SK-N-SH (cell line): ENCODE results near the gene ANLN. TPM values are rescaled to one million over a fixed set of nuclear protein-coding genes. Genes with fewer than 3 reads are reported as not detected.

ENCODE experiments used
- CTCF ChIA-PET: fragments of 300-600, 350-600 bp; formaldehyde crosslinking; extraction: SDS; loops from one replicate; lab custom pipeline; 2021; lab: Yijun Ruan, JAX
- POLR2A ChIA-PET: fragments of 350-600 bp; sonication (Branson Sonifier 250); formaldehyde crosslinking; extraction: SDS; loops from one replicate; lab custom pipeline; 2020; ENCODE audit warnings: antibody characterized with exemption, inconsistent platforms; lab: Yijun Ruan, JAX
- DNase-seq: peaks from one replicate; pipeline ENCODE4 v3.0.0; 2012
- H2AFZ ChIP-seq: fragments of 200-600 bp; sonication (generic); 2 replicates; pipeline ENCODE4 v1.8.1; 2016; ENCODE audit warnings: antibody characterized with exemption, mild to moderate bottlenecking, low read depth
- H3F3A ChIP-seq: fragments of 200-600 bp; sonication (generic); replicated peaks from 2 replicates; pipeline ENCODE3; 2016; ENCODE audit warnings: antibody characterized with exemption, mild to moderate bottlenecking; ENCODE audit not compliant: insufficient read depth
- H3K27ac ChIP-seq, 2 experiments: fragments of 200-500 bp in 1 of 2; fragments of 200-600 bp in 1 of 2; sonication (Bioruptor generic) in 1 of 2; sonication (generic), shearing (Covaris generic) in 1 of 2; 2 replicates each; pipeline versions ENCODE4 v1.5.1 to v1.6.1; 2014 to 2016; ENCODE audit warnings: low read depth in 2 of 2, inconsistent platforms in 1 of 2, low read length in 1 of 2, mild to moderate bottlenecking in 1 of 2, mixed read lengths in 1 of 2
- H3K27me3 ChIP-seq: fragments of 200-600 bp; sonication (generic), shearing (Covaris generic); 2 replicates; pipeline ENCODE4 v1.6.1; 2016; ENCODE audit warnings: mixed run types; ENCODE audit not compliant: insufficient read depth
- H3K36me3 ChIP-seq, 2 experiments: fragments of 200-500 bp in 1 of 2; fragments of 200-600 bp in 1 of 2; sonication (Bioruptor generic) in 1 of 2; sonication (generic) in 1 of 2; replicated peaks in 1 of 2; 2 replicates each; pipeline versions ENCODE3 to v1.5.1; 2014 to 2016; ENCODE audit warnings: low read length in 1 of 2, mild to moderate bottlenecking in 1 of 2; ENCODE audit not compliant: insufficient read depth in 2 of 2, control insufficient read depth in 1 of 2
- H3K4me1 ChIP-seq, 2 experiments: fragments of 200-500 bp in 1 of 2; fragments of 200-600 bp in 1 of 2; sonication (Bioruptor generic) in 1 of 2; sonication (generic), shearing (Covaris generic) in 1 of 2; 2 replicates each; pipeline versions ENCODE4 v1.5.1 to v1.6.1; 2014 to 2016; ENCODE audit warnings: low read depth in 1 of 2, low read length in 1 of 2, mixed run types in 1 of 2; ENCODE audit not compliant: insufficient read depth in 2 of 2, control insufficient read depth in 1 of 2
- H3K4me2 ChIP-seq: fragments of 200-600 bp; sonication (generic), shearing (Covaris generic); 2 replicates; pipeline ENCODE4 v1.6.1; 2017; ENCODE audit warnings: mixed run types
- H3K4me3 ChIP-seq, 2 experiments: fragments of 200-500 bp in 1 of 2; fragments of 200-600 bp in 1 of 2; sonication (Bioruptor generic) in 1 of 2; sonication (generic), shearing (Covaris generic) in 1 of 2; 2 replicates each; pipeline versions ENCODE4 v1.5.1 to v1.8.1; 2014 to 2016; ENCODE audit warnings: low read depth in 2 of 2, inconsistent platforms in 1 of 2, low read length in 1 of 2, mild to moderate bottlenecking in 1 of 2, mixed read lengths in 1 of 2, moderate library complexity in 1 of 2
- H3K79me2 ChIP-seq: fragments of 200-600 bp; sonication (generic); 2 replicates; pipeline ENCODE4 v1.8.1; 2017; ENCODE audit warnings: mild to moderate bottlenecking; ENCODE audit not compliant: insufficient read depth
- H3K9ac ChIP-seq: fragments of 200-600 bp; sonication (generic); 2 replicates; pipeline ENCODE4 v1.6.1; 2017; ENCODE audit warnings: mixed run types
- H3K9me2 ChIP-seq: fragments of 200-600 bp; sonication (generic); 2 replicates; pipeline ENCODE4 v1.6.1; 2017; ENCODE audit warnings: mixed run types
- H3K9me3 ChIP-seq: fragments of 200-600 bp; sonication (generic); 2 replicates; pipeline ENCODE4 v1.6.1; 2017; ENCODE audit warnings: mixed run types, mild to moderate bottlenecking, moderate library complexity
- H4K20me1 ChIP-seq: fragments of 200-600 bp; sonication (generic); 2 replicates; pipeline ENCODE4 v1.6.1; 2017; ENCODE audit warnings: mild to moderate bottlenecking, mixed run types; ENCODE audit not compliant: insufficient read depth
- FOXM1 ChIP-seq: IDR thresholded peaks from 2 replicates; pipeline ENCODE4 v1.4.0; 2012; ENCODE audit warnings: low read depth, mild to moderate bottlenecking
- GABPA ChIP-seq: IDR thresholded peaks from 2 replicates; pipeline ENCODE4 v1.4.0; 2012; ENCODE audit warnings: low read depth, mild to moderate bottlenecking
- GATA2 ChIP-seq: sonication (generic); formaldehyde crosslinking; IDR thresholded peaks from 2 replicates; pipeline ENCODE4 v1.5.0; 2020; ENCODE audit warnings: mild to moderate bottlenecking, missing genetic modification reagents
- MEF2A ChIP-seq: IDR thresholded peaks from 2 replicates; pipeline ENCODE4 v1.4.0; 2012; ENCODE audit warnings: low read depth, borderline replicate concordance
- NRF1 ChIP-seq: IDR thresholded peaks from 2 replicates; pipeline ENCODE4 v1.6.1; 2012; ENCODE audit warnings: low read depth, mild to moderate bottlenecking, low read length
- RXRA ChIP-seq: IDR thresholded peaks from 2 replicates; pipeline ENCODE4 v1.4.0; 2012; ENCODE audit warnings: low read depth, mild to moderate bottlenecking, borderline replicate concordance
- SMC3 ChIP-seq: IDR thresholded peaks from 2 replicates; pipeline ENCODE4 v1.6.1; 2012; ENCODE audit warnings: low read depth, low read length, improper control_type of control experiment
- YY1 ChIP-seq: IDR thresholded peaks from 2 replicates; pipeline ENCODE4 v1.4.0; 2012; ENCODE audit warnings: low read depth, mild to moderate bottlenecking
- WGBS: methylation state at CpG from one replicate; pipeline ENCODE4 v1.1.6; 2017; ENCODE audit warnings: low lambda C conversion rate; 5-methylcytosine and 5-hydroxymethylcytosine counted together
- polyA plus RNA-seq, 3 experiments: library from polyadenylated mRNA; depleted of rRNA; stranded (reverse); fragments of >200 nt; gene quantifications; 2 replicates each; pipeline ENCODE4 v1.2.3, GENCODE V29; 2012
- TF ChIP-seq, protein P1 (sequence below): fragments of 150-350 bp; IDR thresholded peaks from 2 replicates; pipeline ENCODE4 v1.6.1; 2016; ENCODE audit warnings: mild to moderate bottlenecking, low read depth, low read length
- TF ChIP-seq, protein P2 (sequence below): IDR thresholded peaks from 2 replicates; pipeline ENCODE4 v1.4.0; 2012; ENCODE audit warnings: low read depth, borderline replicate concordance
- TF ChIP-seq, protein P3 (sequence below): IDR thresholded peaks from 2 replicates; pipeline ENCODE4 v1.4.0; 2012; ENCODE audit warnings: low read depth, borderline replicate concordance
- TF ChIP-seq, protein P4 (sequence below): IDR thresholded peaks from 2 replicates; pipeline ENCODE4 v1.6.1; 2012; ENCODE audit warnings: mild to moderate bottlenecking, low read depth, low read length, moderate library complexity

Gene ANLN
- polyA plus RNA-seq, 1 of the 3 experiments (the other 2 are of a cell fraction), result 17.1 TPM

DNA sequence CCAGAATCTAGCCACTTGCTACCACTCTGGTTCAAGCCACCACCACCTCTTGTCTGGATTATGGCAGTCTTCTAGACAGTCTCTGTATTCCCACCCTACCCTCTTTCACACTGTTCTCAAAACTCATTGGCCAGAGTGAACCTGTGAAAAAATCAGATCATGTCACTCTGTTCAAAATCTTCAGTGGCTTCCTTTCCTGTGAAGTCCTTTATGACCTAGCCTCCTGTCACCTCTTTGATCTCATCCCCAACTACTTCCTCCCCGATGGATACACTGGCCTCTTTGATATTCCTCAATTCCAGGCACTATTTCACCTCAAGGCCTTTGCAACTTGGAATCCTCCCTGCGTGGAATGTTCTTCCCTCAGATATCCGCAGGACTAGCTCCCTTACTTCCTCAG, 21.2 kb upstream of the ANLN start:
- Histone ChIP-seq H3K4me2 (no peak overlapping the region), H3K9me2 (no peaks in the 10 kb centered on the region), H3F3A (no peaks in the 10 kb centered on the region), H3K27ac (no peak overlapping the region), H3K79me2 (no peaks in the 10 kb centered on the region), H3K36me3 (no peaks in the 10 kb centered on the region), H3K9me3 (no peaks in the 10 kb centered on the region), H2AFZ (no peak overlapping the region), H3K9ac (no peak overlapping the region), H3K4me3 (no peak overlapping the region), H3K4me1 (no peaks in the 10 kb centered on the region; a peak in 2 of 4 replicates), H3K27me3 (no peaks in the 10 kb centered on the region), H4K20me1 (no peaks in the 10 kb centered on the region)
- no peak for DNase-seq
- WGBS, result 86% methylated on average over 3 of the region's 3 CpGs
- TF ChIP-seq GATA2 (CRISPR knock-in tag) (no peak), MEF2A (no peak), NRF1 (no peak), YY1 (no peak), GABPA (no peak), SMC3 (no peak), FOXM1 (no peak), RXRA (no peak)
- TF ChIP-seq, protein P1, sequence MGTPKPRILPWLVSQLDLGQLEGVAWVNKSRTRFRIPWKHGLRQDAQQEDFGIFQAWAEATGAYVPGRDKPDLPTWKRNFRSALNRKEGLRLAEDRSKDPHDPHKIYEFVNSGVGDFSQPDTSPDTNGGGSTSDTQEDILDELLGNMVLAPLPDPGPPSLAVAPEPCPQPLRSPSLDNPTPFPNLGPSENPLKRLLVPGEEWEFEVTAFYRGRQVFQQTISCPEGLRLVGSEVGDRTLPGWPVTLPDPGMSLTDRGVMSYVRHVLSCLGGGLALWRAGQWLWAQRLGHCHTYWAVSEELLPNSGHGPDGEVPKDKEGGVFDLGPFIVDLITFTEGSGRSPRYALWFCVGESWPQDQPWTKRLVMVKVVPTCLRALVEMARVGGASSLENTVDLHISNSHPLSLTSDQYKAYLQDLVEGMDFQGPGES, result no peak
- TF ChIP-seq, protein P2, sequence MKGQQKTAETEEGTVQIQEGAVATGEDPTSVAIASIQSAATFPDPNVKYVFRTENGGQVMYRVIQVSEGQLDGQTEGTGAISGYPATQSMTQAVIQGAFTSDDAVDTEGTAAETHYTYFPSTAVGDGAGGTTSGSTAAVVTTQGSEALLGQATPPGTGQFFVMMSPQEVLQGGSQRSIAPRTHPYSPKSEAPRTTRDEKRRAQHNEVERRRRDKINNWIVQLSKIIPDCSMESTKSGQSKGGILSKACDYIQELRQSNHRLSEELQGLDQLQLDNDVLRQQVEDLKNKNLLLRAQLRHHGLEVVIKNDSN, result no peak
- TF ChIP-seq, protein P3, sequence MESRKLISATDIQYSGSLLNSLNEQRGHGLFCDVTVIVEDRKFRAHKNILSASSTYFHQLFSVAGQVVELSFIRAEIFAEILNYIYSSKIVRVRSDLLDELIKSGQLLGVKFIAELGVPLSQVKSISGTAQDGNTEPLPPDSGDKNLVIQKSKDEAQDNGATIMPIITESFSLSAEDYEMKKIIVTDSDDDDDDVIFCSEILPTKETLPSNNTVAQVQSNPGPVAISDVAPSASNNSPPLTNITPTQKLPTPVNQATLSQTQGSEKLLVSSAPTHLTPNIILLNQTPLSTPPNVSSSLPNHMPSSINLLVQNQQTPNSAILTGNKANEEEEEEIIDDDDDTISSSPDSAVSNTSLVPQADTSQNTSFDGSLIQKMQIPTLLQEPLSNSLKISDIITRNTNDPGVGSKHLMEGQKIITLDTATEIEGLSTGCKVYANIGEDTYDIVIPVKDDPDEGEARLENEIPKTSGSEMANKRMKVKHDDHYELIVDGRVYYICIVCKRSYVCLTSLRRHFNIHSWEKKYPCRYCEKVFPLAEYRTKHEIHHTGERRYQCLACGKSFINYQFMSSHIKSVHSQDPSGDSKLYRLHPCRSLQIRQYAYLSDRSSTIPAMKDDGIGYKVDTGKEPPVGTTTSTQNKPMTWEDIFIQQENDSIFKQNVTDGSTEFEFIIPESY, result no peak
- TF ChIP-seq, protein P4, sequence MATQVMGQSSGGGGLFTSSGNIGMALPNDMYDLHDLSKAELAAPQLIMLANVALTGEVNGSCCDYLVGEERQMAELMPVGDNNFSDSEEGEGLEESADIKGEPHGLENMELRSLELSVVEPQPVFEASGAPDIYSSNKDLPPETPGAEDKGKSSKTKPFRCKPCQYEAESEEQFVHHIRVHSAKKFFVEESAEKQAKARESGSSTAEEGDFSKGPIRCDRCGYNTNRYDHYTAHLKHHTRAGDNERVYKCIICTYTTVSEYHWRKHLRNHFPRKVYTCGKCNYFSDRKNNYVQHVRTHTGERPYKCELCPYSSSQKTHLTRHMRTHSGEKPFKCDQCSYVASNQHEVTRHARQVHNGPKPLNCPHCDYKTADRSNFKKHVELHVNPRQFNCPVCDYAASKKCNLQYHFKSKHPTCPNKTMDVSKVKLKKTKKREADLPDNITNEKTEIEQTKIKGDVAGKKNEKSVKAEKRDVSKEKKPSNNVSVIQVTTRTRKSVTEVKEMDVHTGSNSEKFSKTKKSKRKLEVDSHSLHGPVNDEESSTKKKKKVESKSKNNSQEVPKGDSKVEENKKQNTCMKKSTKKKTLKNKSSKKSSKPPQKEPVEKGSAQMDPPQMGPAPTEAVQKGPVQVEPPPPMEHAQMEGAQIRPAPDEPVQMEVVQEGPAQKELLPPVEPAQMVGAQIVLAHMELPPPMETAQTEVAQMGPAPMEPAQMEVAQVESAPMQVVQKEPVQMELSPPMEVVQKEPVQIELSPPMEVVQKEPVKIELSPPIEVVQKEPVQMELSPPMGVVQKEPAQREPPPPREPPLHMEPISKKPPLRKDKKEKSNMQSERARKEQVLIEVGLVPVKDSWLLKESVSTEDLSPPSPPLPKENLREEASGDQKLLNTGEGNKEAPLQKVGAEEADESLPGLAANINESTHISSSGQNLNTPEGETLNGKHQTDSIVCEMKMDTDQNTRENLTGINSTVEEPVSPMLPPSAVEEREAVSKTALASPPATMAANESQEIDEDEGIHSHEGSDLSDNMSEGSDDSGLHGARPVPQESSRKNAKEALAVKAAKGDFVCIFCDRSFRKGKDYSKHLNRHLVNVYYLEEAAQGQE, result no peak
- ChIA-PET POLR2A (no interaction called here), CTCF (interaction anchor here (1.2 to 3.2 kb wide), 3 partner anchors 22 to 73 kb away, joined by 3 to 33 read pairs (median 4); partner anchors contain the start of gene ANLN)
